Measurements from ENCODE around the gene KARS1.
A peak's percentile ranks its signal among the peaks of the same experiment; 100 is the strongest.

Gene KARS1

GRCh38 chr16:75632857-75633256, 14.6 kb downstream of the KARS1 start:
- Mint-ChIP-seq H3K36me3 (ENCODE audit: low read depth) (peaks cover 83% of the 10 kb centered on the region), H3K4me3 (no peak overlapping the region), H3K27ac (no peak overlapping the region)

GRCh38 chr16:75630052-75630451, 17.4 kb downstream of the KARS1 start:
- no peak for TF ChIP-seq CTCF (IDR thresholded peaks at IDR 0.05)
- Mint-ChIP-seq H3K36me3 (ENCODE audit: low read depth) (peaks cover 80% of the 10 kb centered on the region), H3K4me1 (no peaks in the 10 kb centered on the region), H3K27me3 (ENCODE audit: low read depth, poor library complexity) (no peaks in the 10 kb centered on the region), H3K27ac (no peak overlapping the region), H3K9me3 (no peaks in the 10 kb centered on the region), H3K4me3 (no peak overlapping the region)
- no peak for DNase-seq

More at GRCh38 chr16:75632857-75633256, 14.6 kb downstream of the KARS1 start:
- no peaks in the 10 kb centered on the region for H3K4me1 Mint-ChIP-seq
- H3K27me3 Mint-ChIP-seq (ENCODE audit: low read depth, poor library complexity): peaks cover 8% of the 10 kb centered on the region
- DNase-seq: no peak
- H3K9me3 Mint-ChIP-seq: no peaks in the 10 kb centered on the region
- no peak for TF ChIP-seq CTCF (IDR thresholded peaks at IDR 0.05)

GRCh38 chr16:75629132-75629531, 18.3 kb downstream of the KARS1 start:
- peaks cover 80% of the 10 kb centered on the region for H3K36me3 Mint-ChIP-seq (ENCODE audit: low read depth)
- no peak for TF ChIP-seq CTCF (IDR thresholded peaks at IDR 0.05)
- no peaks in the 10 kb centered on the region for H3K27me3 Mint-ChIP-seq (ENCODE audit: low read depth, poor library complexity)
- H3K9me3 Mint-ChIP-seq: no peaks in the 10 kb centered on the region
- no peaks in the 10 kb centered on the region for H3K4me1 Mint-ChIP-seq
- peak overlapping the region; percentile 79 for H3K27ac Mint-ChIP-seq
- no peak for DNase-seq
- H3K4me3 Mint-ChIP-seq: no peak overlapping the region

GRCh38 chr16:75628351-75628750, 19.1 kb downstream of the KARS1 start:
- Mint-ChIP-seq H3K36me3 (ENCODE audit: low read depth) (peaks cover 75% of the 10 kb centered on the region), H3K4me1 (no peaks in the 10 kb centered on the region), H3K4me3 (no peak overlapping the region), H3K27me3 (ENCODE audit: low read depth, poor library complexity) (no peaks in the 10 kb centered on the region), H3K9me3 (no peaks in the 10 kb centered on the region), H3K27ac (no peak overlapping the region)
- TF ChIP-seq CTCF (IDR thresholded peaks at IDR 0.05): no peak
- no peak for DNase-seq

GRCh38 chr16:75627851-75628250, 19.6 kb downstream of the KARS1 start:
- DNase-seq: no peak
- TF ChIP-seq CTCF (IDR thresholded peaks at IDR 0.05): no peak
- H3K27me3 Mint-ChIP-seq (ENCODE audit: low read depth, poor library complexity): no peaks in the 10 kb centered on the region
- H3K27ac Mint-ChIP-seq: no peak overlapping the region
- H3K4me3 Mint-ChIP-seq: no peak overlapping the region
- H3K4me1 Mint-ChIP-seq: no peaks in the 10 kb centered on the region
- H3K9me3 Mint-ChIP-seq: no peaks in the 10 kb centered on the region
- peaks cover 71% of the 10 kb centered on the region for H3K36me3 Mint-ChIP-seq (ENCODE audit: low read depth)

- peak overlapping the region; percentile 86 for H3K27ac Mint-ChIP-seq
- H3K4me3 Mint-ChIP-seq: no peak overlapping the region
- TF ChIP-seq CTCF (IDR thresholded peaks at IDR 0.05): no peak
- peaks cover 63% of the 10 kb centered on the region for H3K36me3 Mint-ChIP-seq (ENCODE audit: low read depth)
- no peaks in the 10 kb centered on the region for H3K9me3 Mint-ChIP-seq
- H3K27me3 Mint-ChIP-seq (ENCODE audit: low read depth, poor library complexity): no peaks in the 10 kb centered on the region
- DNase-seq: no peak
- peaks cover 8% of the 10 kb centered on the region for H3K4me1 Mint-ChIP-seq
Observed at GRCh38 chr16:75626806-75627205, 20.7 kb downstream of the KARS1 start.
